B cell (primary cell): ENCODE data around the gene SLC16A10. TPM values are rescaled to one million over a fixed set of nuclear protein-coding genes. Genes with fewer than 3 reads are reported as not detected.
"Not testable (repeated sequence)": the region's sequence is repeated elsewhere in the genome, so short reads cannot be mapped to it uniquely, and the experiment has no call there.

Source experiments
- ATAC-seq: fragments of 200-7000 bp; cut with Tn5 transposase; one replicate; pipeline ENCODE4 v1.10.0; 2021; ENCODE audit warnings: low read depth, mild to moderate bottlenecking, moderate number of reproducible peaks, moderate library complexity
- CTCF ChIA-PET: fragments of 350-600 bp; sonication (Branson Sonifier 250); formaldehyde crosslinking; loops from one replicate; lab custom pipeline; 2021; ENCODE audit warnings: antibody characterized with exemption, inconsistent platforms; lab: Charles Lee
- POLR2A ChIA-PET: fragments of 350-600 bp; sonication (Branson Sonifier 250); formaldehyde crosslinking; loops from one replicate; lab custom pipeline; 2021; ENCODE audit warnings: antibody characterized with exemption; lab: Charles Lee
- DNase-seq: peaks from one replicate; pipeline ENCODE4 v3.0.0; 2013
- H2AFZ ChIP-seq: 2 replicates; pipeline ENCODE4 v1.6.1; 2012; ENCODE audit warnings: mild to moderate bottlenecking, low read depth, low read length; ENCODE audit not compliant: insufficient read depth, poor library complexity, severe bottlenecking
- H3K27ac ChIP-seq, 2 donors: 1 replicate in 1 of 2; 2 replicates in 1 of 2; pipeline ENCODE4 v1.5.1; 2012 to 2013; ENCODE audit warnings: low read length in 2 of 2, mild to moderate bottlenecking in 2 of 2, moderate library complexity in 1 of 2
- H3K27me3 ChIP-seq, 4 experiments: fragments of 200-600 bp in 1 of 4; sonication (generic) in 1 of 4; replicated peaks in 1 of 4; 1 replicate in 2 of 4; 2 replicates in 2 of 4; pipeline versions ENCODE4 v1.6.1 to v1.7.0; 2013 to 2016; ENCODE audit warnings: low read length in 3 of 4, mild to moderate bottlenecking in 2 of 4, mixed read lengths in 1 of 4, moderate library complexity in 1 of 4; ENCODE audit not compliant: insufficient read depth in 4 of 4, control insufficient read depth in 3 of 4; ENCODE audit errors: control extremely low read depth in 1 of 4
- H3K36me3 ChIP-seq, 2 experiments: replicated peaks in 1 of 2; 1 replicate in 1 of 2; 2 replicates in 1 of 2; pipeline versions ENCODE4 v1.6.1 to v1.7.1; 2013; ENCODE audit warnings: low read length in 1 of 2; ENCODE audit not compliant: insufficient read depth in 2 of 2, control insufficient read depth in 1 of 2; ENCODE audit errors: control extremely low read depth in 1 of 2, extremely low read depth in 1 of 2
- H3K4me1 ChIP-seq, 2 donors: fragments of 200-600 bp in 1 of 2; sonication (generic) in 1 of 2; 1 replicate in 1 of 2; 2 replicates in 1 of 2; pipeline versions ENCODE4 v1.5.1 to v1.6.1; 2013 to 2017; ENCODE audit warnings: low read length in 2 of 2; ENCODE audit not compliant: control insufficient read depth in 2 of 2, insufficient read depth in 2 of 2
- H3K4me2 ChIP-seq: replicated peaks from 2 replicates; pipeline ENCODE3; 2012; ENCODE audit warnings: mild to moderate bottlenecking, low read depth, low read length; ENCODE audit not compliant: poor library complexity, severe bottlenecking
- H3K4me3 ChIP-seq, 5 experiments: fragments of 200-600 bp in 1 of 5; sonication (generic) in 1 of 5; 1 replicate in 3 of 5; 2 replicates in 2 of 5; pipeline versions ENCODE4 v1.5.1 to v1.7.0; 2011 to 2016; ENCODE audit warnings: low read length in 4 of 5, mild to moderate bottlenecking in 4 of 5, low read depth in 2 of 5, control low read depth in 1 of 5, moderate library complexity in 1 of 5; ENCODE audit not compliant: insufficient read depth in 1 of 5; ENCODE audit errors: control extremely low read depth in 1 of 5, extremely low read depth in 1 of 5
- H3K79me2 ChIP-seq: fragments of 200-600 bp; sonication (generic); one replicate; pipeline ENCODE4 v1.6.0; 2016; ENCODE audit warnings: low read length; ENCODE audit not compliant: control insufficient read depth, insufficient read depth
- H3K9ac ChIP-seq: fragments of 200-600 bp; sonication (generic); 2 replicates; pipeline ENCODE4 v1.6.1; 2017; ENCODE audit warnings: mild to moderate bottlenecking, low read length, moderate library complexity
- H3K9me3 ChIP-seq, 3 donors: one replicate each; pipeline versions ENCODE4 v1.6.1 to v1.7.1; 2013; ENCODE audit warnings: low read length in 2 of 3; ENCODE audit not compliant: control insufficient read depth in 2 of 3, insufficient read depth in 1 of 3; ENCODE audit errors: control extremely low read depth in 1 of 3
- H4K20me1 ChIP-seq: 2 replicates; pipeline ENCODE4 v1.6.0; 2012; ENCODE audit warnings: mild to moderate bottlenecking, low read length; ENCODE audit not compliant: insufficient read depth, control insufficient read depth, poor library complexity, severe bottlenecking
- H3K27ac Mint-ChIP-seq: one replicate; pipeline ENCODE4 v1.8.0; 2021; ENCODE audit warnings: mixed read lengths
- H3K27me3 Mint-ChIP-seq: one replicate; pipeline ENCODE4 v1.8.0; 2021; ENCODE audit warnings: mixed read lengths
- H3K4me1 Mint-ChIP-seq: one replicate; pipeline ENCODE4 v1.8.0; 2021; ENCODE audit warnings: mixed read lengths
- H3K4me3 Mint-ChIP-seq: one replicate; pipeline ENCODE4 v1.8.0; 2021; ENCODE audit warnings: mixed read lengths
- H3K9me3 Mint-ChIP-seq: one replicate; pipeline ENCODE4 v1.8.0; 2022; ENCODE audit warnings: mixed read lengths; ENCODE audit not compliant: insufficient read depth
- WGBS: methylation state at CpG from one replicate; pipeline ENCODE4 v1.1.5; 2013; ENCODE audit warnings: missing lambda C conversion rate; ENCODE audit not compliant: insufficient coverage; 5-methylcytosine and 5-hydroxymethylcytosine counted together
- intact Hi-C: fragments of 100-400 bp; cut with micrococcal nuclease; formaldehyde crosslinking; loops from one replicate; pipeline ENCODE4 v1.10.0; 2022
- polyA plus RNA-seq: library from polyadenylated mRNA; depleted of rRNA; stranded (reverse); fragments of >200 nt; gene quantifications from 2 replicates; pipeline ENCODE4 v1.2.3, GENCODE V29; 2012
- total RNA-seq, 2 donors: library from RNA; stranded (reverse); fragments of 120-200 nt in 1 of 2; gene quantifications; 1 replicate in 1 of 2; 2 replicates in 1 of 2; pipeline versions ENCODE4 v1.2.3 to v1.2.4, GENCODE V29; 2013 to 2022

SLC16A10 gene
- total and polyA plus RNA-seq, 2 donors (not counting 1 experiment from before 2014, with no cell fraction given), result 0.06 to 0.71 TPM

- H3K27me3 ChIP-seq, POLR2A ChIA-PET, H3K4me3 Mint-ChIP-seq, H4K20me1 ChIP-seq, H3K4me3 ChIP-seq, H3K9me3 Mint-ChIP-seq, H2AFZ ChIP-seq, H3K4me2 ChIP-seq, DNase-seq, H3K4me1 Mint-ChIP-seq, CTCF ChIA-PET, intact Hi-C loops, ATAC-seq, H3K9me3 ChIP-seq, H3K9ac ChIP-seq, H3K79me2 ChIP-seq, H3K36me3 ChIP-seq, H3K4me1 ChIP-seq, H3K27ac Mint-ChIP-seq, H3K27me3 Mint-ChIP-seq, H3K27ac ChIP-seq: not testable (repeated sequence)
- WGBS, result 87% methylated on average over 3 of the region's 6 CpGs
These were observed 47.0 kb downstream of the SLC16A10 start for GRCh38 chr6:111134236-111134869.

GRCh38 chr6:111137489-111138093, 50.3 kb downstream of the SLC16A10 start:
- DNase-seq, H3K9me3 Mint-ChIP-seq, ATAC-seq, H3K27ac Mint-ChIP-seq, H3K27me3 ChIP-seq, POLR2A ChIA-PET, H3K9me3 ChIP-seq, H3K4me3 Mint-ChIP-seq, H3K27ac ChIP-seq, H3K4me3 ChIP-seq, H3K36me3 ChIP-seq, H2AFZ ChIP-seq, H4K20me1 ChIP-seq, H3K4me1 ChIP-seq, intact Hi-C loops, H3K4me1 Mint-ChIP-seq, H3K79me2 ChIP-seq, H3K9ac ChIP-seq, H3K27me3 Mint-ChIP-seq, H3K4me2 ChIP-seq, CTCF ChIA-PET: not testable (repeated sequence)
- WGBS, result 91% methylated on average over 12 of the region's 14 CpGs
